ENCODE results near the gene ATOH8.
"Not testable (repeated sequence)": the region's sequence is repeated elsewhere in the genome, so short reads cannot be mapped to it uniquely, and the experiment has no call there.

Gene ATOH8

DNA sequence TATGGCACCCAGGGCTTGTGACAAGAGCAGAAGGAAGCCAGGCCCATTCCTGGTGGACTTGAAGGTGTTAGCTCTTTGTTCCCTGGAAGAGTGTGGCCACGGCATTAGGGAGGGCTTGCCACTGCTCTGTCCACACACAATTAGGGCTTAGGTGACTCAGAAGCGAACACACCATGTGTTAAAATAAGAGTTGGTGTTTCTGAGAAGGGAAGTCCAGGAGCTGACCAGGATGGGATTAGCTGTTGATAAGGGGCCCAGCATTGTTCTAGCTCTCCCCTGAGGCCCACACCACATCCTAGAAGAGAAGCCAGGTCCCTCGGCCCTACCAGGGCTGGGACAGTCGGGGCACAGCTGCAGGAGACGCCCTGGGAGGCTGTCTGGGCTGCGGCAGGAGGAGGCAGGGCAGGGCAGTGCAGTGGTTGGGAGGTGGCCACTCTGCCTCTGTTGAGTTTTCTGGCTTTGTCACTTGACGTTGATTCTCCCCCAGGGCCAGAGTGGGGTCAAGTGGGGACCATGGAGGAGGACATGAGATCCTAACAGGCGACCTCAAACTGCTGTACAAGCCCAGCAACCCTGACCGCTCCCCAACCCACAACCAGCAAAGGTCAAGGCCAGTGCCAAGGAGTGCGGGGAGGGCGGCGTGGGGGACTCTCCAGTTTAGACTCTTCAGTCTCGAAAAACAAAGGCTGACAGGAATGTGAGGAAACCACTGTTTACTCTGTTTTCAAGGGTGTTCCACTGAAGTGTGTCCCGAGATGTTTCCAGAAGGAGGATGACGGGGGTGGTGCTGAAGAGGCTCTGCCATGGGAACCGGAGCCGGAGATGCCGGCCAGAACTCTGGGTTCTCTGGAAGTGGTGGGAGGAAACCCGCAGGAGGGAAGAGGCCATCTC is 42.9 kb upstream of the ATOH8 start:
- no peak overlapping the region for H3K27ac ChIP-seq (ENCODE audit: low read depth, low read length, severe bottlenecking)
- H3K4me3 ChIP-seq (ENCODE audit: extremely low read depth, insufficient read depth, low read length, poor library complexity, severe bottlenecking): no peak overlapping the region
- H3K36me3 ChIP-seq (ENCODE audit: control insufficient read depth, insufficient read depth, low read length): no peaks in the 10 kb centered on the region
- 93 to 94% methylated on average over 14 to 18 of the region's 19 CpGs for WGBS, 2 experiments (ENCODE audit: insufficient coverage in 2 of 2)
- peaks cover 4% of the 10 kb centered on the region for H3K4me1 ChIP-seq (ENCODE audit: control insufficient read depth, insufficient read depth, low read length, poor library complexity, severe bottlenecking)
- no peaks in the 10 kb centered on the region for H3K9me3 ChIP-seq (ENCODE audit: control insufficient read depth, low read length)

DNA sequence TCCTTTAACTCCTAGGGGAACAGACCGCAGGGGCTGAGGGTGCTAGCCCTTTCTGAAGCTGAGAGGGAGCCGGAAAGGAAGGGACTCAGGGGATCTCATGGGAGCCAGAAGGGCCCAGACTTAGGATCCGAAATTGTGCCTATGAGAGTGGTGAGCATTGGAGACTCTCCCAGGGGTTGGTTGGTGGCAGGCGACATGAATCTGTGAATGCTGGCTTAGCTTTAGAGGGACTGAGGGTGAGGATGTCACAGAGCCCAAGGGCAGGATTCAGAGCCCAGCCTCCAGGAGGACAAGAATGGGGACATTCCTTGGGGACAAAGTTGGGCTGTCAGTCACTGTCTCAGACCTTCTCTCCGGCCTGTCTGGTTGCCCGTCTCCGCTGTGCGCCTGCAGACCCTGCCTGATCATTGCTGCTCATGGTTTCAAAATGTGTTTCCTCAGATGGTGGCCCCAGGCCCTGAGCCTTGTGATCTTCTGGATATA is 42.2 kb upstream of the ATOH8 start:
- H3K27ac ChIP-seq (ENCODE audit: low read depth, low read length, severe bottlenecking): no peak overlapping the region
- H3K36me3 ChIP-seq (ENCODE audit: control insufficient read depth, insufficient read depth, low read length): no peaks in the 10 kb centered on the region
- H3K9me3 ChIP-seq (ENCODE audit: control insufficient read depth, low read length): no peaks in the 10 kb centered on the region
- H3K4me3 ChIP-seq (ENCODE audit: extremely low read depth, insufficient read depth, low read length, poor library complexity, severe bottlenecking): no peak overlapping the region
- peaks cover 4% of the 10 kb centered on the region for H3K4me1 ChIP-seq (ENCODE audit: control insufficient read depth, insufficient read depth, low read length, poor library complexity, severe bottlenecking)
- WGBS, 2 experiments (ENCODE audit: insufficient coverage in 2 of 2): 93 to 100% methylated on average over 7 to 8 of the region's 8 CpGs

- H3K4me1 ChIP-seq (ENCODE audit: control insufficient read depth, insufficient read depth, low read length, poor library complexity, severe bottlenecking): peaks cover 5% of the 10 kb centered on the region
- H3K9me3 ChIP-seq (ENCODE audit: control insufficient read depth, low read length): no peaks in the 10 kb centered on the region
- H3K36me3 ChIP-seq (ENCODE audit: control insufficient read depth, insufficient read depth, low read length): no peaks in the 10 kb centered on the region
- H3K27ac ChIP-seq (ENCODE audit: low read depth, low read length, severe bottlenecking): no peak overlapping the region
- no peak overlapping the region for H3K4me3 ChIP-seq (ENCODE audit: extremely low read depth, insufficient read depth, low read length, poor library complexity, severe bottlenecking)
- WGBS, 2 experiments (ENCODE audit: insufficient coverage in 2 of 2): 95 to 97% methylated on average over 5 to 13 of the region's 15 CpGs
These were observed 41.5 kb upstream of the ATOH8 start for GRCh38 chr2:85712336-85712735.

DNA sequence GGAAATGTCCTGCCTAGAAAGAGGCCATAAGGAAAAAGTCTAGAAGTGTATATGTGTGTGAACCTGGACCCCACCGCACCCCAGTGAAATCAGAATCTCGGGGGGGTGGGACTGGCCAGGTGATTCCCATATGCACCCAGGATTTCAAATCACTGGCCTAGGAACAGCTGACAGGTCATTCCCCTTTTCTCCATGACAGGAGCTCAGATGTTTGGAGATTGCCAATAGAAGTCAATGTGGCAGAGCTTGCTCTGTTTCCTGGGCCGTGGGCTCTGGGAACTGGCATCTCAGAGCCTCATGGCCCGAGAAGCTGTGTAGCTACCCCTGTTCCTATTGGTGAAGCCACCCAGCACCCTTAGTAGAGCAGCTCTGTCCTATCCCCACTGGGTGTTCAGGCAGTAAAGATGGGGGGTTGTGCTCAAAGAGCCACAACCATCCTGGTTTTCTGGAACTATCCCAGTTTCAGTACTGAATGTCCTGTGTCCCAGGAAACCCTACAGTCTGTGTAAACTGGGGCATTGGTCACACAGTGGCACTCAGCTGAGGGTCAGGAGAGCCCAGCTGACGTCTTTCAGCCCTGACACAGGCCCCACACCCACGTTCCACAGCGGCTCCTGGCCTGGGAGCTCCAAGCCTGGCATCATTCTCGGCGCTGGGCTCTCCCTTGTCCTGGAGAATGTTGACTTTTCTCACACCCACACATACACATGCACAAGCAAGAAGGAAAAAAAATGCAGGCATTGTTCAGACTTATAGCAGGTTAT is 40.8 kb upstream of the ATOH8 start:
- Histone ChIP-seq H3K27ac (ENCODE audit: low read depth, low read length, severe bottlenecking) (no peak overlapping the region), H3K36me3 (ENCODE audit: control insufficient read depth, insufficient read depth, low read length) (no peaks in the 10 kb centered on the region), H3K9me3 (ENCODE audit: control insufficient read depth, low read length) (no peaks in the 10 kb centered on the region), H3K4me3 (ENCODE audit: extremely low read depth, insufficient read depth, low read length, poor library complexity, severe bottlenecking) (no peak overlapping the region), H3K4me1 (ENCODE audit: control insufficient read depth, insufficient read depth, low read length, poor library complexity, severe bottlenecking) (peaks cover 11% of the 10 kb centered on the region)
- 73 to 83% methylated on average over 5 of the region's 9 CpGs for WGBS, 2 experiments (ENCODE audit: insufficient coverage in 2 of 2)

- Histone ChIP-seq H3K4me3 (ENCODE audit: extremely low read depth, insufficient read depth, low read length, poor library complexity, severe bottlenecking) (no peak overlapping the region), H3K36me3 (ENCODE audit: control insufficient read depth, insufficient read depth, low read length) (no peaks in the 10 kb centered on the region), H3K4me1 (ENCODE audit: control insufficient read depth, insufficient read depth, low read length, poor library complexity, severe bottlenecking) (peaks cover 11% of the 10 kb centered on the region), H3K9me3 (ENCODE audit: control insufficient read depth, low read length) (no peaks in the 10 kb centered on the region), H3K27ac (ENCODE audit: low read depth, low read length, severe bottlenecking) (no peak overlapping the region)
- WGBS, 2 experiments (ENCODE audit: insufficient coverage in 2 of 2): 85 to 94% methylated on average over 5 of the region's 5 CpGs
These were observed 40.0 kb upstream of the ATOH8 start for GRCh38 chr2:85713836-85714235.

DNA sequence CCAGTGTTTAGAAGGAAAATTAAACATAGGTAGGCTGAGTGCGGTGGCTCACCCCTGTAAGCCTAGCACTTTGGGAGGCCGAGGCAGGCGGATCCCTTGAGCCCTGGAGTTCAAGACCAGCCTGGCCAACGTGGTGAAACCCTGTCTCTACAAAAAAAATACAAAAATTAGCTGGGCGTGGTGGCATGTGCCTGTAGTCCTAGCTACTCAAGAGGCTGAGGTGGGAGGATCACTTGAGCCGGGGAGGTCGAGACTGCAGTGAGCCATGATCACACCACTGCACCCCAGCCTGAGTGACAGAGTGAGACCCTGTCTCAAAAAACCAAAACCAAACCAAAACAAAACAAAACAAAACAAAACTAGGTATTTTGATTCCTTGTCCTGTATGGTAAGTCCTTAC is 39.4 kb upstream of the ATOH8 start:
- not testable (repeated sequence) for H3K27ac ChIP-seq (ENCODE audit: low read depth, low read length, severe bottlenecking); H3K9me3 ChIP-seq (ENCODE audit: control insufficient read depth, low read length); H3K36me3 ChIP-seq (ENCODE audit: control insufficient read depth, insufficient read depth, low read length); H3K4me3 ChIP-seq (ENCODE audit: extremely low read depth, insufficient read depth, low read length, poor library complexity, severe bottlenecking)
- 96 to 100% methylated on average over 5 to 7 of the region's 7 CpGs for WGBS, 2 experiments (ENCODE audit: insufficient coverage in 2 of 2)
- H3K4me1 ChIP-seq (ENCODE audit: control insufficient read depth, insufficient read depth, low read length, poor library complexity, severe bottlenecking): peaks cover 11% of the 10 kb centered on the region

- H3K27ac ChIP-seq (ENCODE audit: low read depth, low read length, severe bottlenecking): no peak overlapping the region
- no peaks in the 10 kb centered on the region for H3K36me3 ChIP-seq (ENCODE audit: control insufficient read depth, insufficient read depth, low read length)
- H3K9me3 ChIP-seq (ENCODE audit: control insufficient read depth, low read length): no peaks in the 10 kb centered on the region
- H3K4me1 ChIP-seq (ENCODE audit: control insufficient read depth, insufficient read depth, low read length, poor library complexity, severe bottlenecking): peaks cover 9% of the 10 kb centered on the region
- WGBS, 2 experiments (ENCODE audit: insufficient coverage in 2 of 2): 90 to 94% methylated on average over 4 to 6 of the region's 8 CpGs
- no peak overlapping the region for H3K4me3 ChIP-seq (ENCODE audit: extremely low read depth, insufficient read depth, low read length, poor library complexity, severe bottlenecking)
These were observed 39.0 kb upstream of the ATOH8 start for GRCh38 chr2:85714841-85715240.

GRCh38 chr2:85716346-85716914 is 37.4 kb upstream of the ATOH8 start:
- H3K27ac ChIP-seq (ENCODE audit: low read depth, low read length, severe bottlenecking): no peak overlapping the region
- no peak overlapping the region for H3K4me3 ChIP-seq (ENCODE audit: extremely low read depth, insufficient read depth, low read length, poor library complexity, severe bottlenecking)
- no peaks in the 10 kb centered on the region for H3K36me3 ChIP-seq (ENCODE audit: control insufficient read depth, insufficient read depth, low read length)
- H3K9me3 ChIP-seq (ENCODE audit: control insufficient read depth, low read length): no peaks in the 10 kb centered on the region
- H3K4me1 ChIP-seq (ENCODE audit: control insufficient read depth, insufficient read depth, low read length, poor library complexity, severe bottlenecking): peaks cover 7% of the 10 kb centered on the region
- 89 to 94% methylated on average over 5 to 11 of the region's 13 CpGs for WGBS, 2 experiments (ENCODE audit: insufficient coverage in 2 of 2)

DNA sequence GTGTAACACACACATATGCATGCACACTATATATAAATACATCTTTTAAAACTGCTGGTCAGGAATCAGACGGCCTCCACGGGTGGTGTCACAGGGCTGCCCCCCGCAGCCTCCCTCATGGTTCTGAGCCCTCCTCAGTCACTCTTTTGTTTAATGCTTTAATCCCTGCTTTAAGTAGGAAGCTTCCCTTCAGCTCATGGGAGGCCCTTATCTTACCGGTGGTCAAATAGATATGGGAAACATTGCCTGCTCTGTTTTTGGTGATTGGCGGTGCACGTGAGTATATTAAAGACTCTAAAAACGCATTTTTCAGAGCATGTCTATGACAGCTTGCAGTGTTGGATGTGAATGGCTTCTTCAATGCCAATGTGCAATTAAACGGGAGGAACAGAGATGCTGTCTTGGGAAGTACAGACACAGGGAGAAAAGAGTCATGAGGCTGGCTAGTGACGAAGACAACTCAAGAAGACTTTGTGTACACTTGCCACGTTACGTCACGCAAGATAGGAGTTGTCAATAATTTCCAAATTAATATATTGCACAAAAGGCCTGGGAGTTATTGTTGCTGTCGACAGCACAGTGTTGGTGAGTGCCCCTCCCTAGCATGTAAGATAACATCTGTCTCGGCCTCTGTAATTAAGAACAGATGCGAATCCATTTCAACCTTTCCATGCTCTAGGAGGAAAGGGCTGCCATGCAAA is 36.3 kb upstream of the ATOH8 start:
- WGBS, 2 experiments (ENCODE audit: insufficient coverage in 2 of 2): 82 to 88% methylated on average over 8 to 10 of the region's 15 CpGs
- Histone ChIP-seq H3K9me3 (ENCODE audit: control insufficient read depth, low read length) (no peaks in the 10 kb centered on the region), H3K36me3 (ENCODE audit: control insufficient read depth, insufficient read depth, low read length) (no peaks in the 10 kb centered on the region), H3K4me1 (ENCODE audit: control insufficient read depth, insufficient read depth, low read length, poor library complexity, severe bottlenecking) (peaks cover 7% of the 10 kb centered on the region), H3K4me3 (ENCODE audit: extremely low read depth, insufficient read depth, low read length, poor library complexity, severe bottlenecking) (no peak overlapping the region), H3K27ac (ENCODE audit: low read depth, low read length, severe bottlenecking) (no peak overlapping the region)

GRCh38 chr2:85718009-85718391 is 35.8 kb upstream of the ATOH8 start:
- WGBS, 2 experiments (ENCODE audit: insufficient coverage in 2 of 2): 84 to 96% methylated on average over 5 to 7 of the region's 7 CpGs
- Histone ChIP-seq H3K27ac (ENCODE audit: low read depth, low read length, severe bottlenecking) (no peak overlapping the region), H3K9me3 (ENCODE audit: control insufficient read depth, low read length) (no peaks in the 10 kb centered on the region), H3K36me3 (ENCODE audit: control insufficient read depth, insufficient read depth, low read length) (no peaks in the 10 kb centered on the region), H3K4me1 (ENCODE audit: control insufficient read depth, insufficient read depth, low read length, poor library complexity, severe bottlenecking) (peaks cover 7% of the 10 kb centered on the region), H3K4me3 (ENCODE audit: extremely low read depth, insufficient read depth, low read length, poor library complexity, severe bottlenecking) (no peak overlapping the region)

All from mesodermal cell (in vitro differentiated cells).